Vagina (tissue), 2 donors: Measurements from ENCODE around the gene BPTF.

Experiments used
- POLR2A ChIP-seq, 2 donors: fragments of 450-650 bp; IDR thresholded peaks; one replicate each; pipeline ENCODE4 v1.6.1; 2017; ENCODE audit warnings: antibody characterized with exemption in 2 of 2, mild to moderate bottlenecking in 2 of 2, moderate library complexity in 2 of 2
- TF ChIP-seq, protein P1 (sequence below), 3 experiments: fragments of 450-650 bp in 2 of 3; fragments of 200-600 bp in 1 of 3; sonication (generic) in 1 of 3; IDR thresholded peaks; one replicate each; pipeline ENCODE4 v1.5.1; 2017 to 2019; ENCODE audit warnings: antibody characterized with exemption in 3 of 3, mild to moderate bottlenecking in 2 of 3, moderate library complexity in 2 of 3

DNA sequence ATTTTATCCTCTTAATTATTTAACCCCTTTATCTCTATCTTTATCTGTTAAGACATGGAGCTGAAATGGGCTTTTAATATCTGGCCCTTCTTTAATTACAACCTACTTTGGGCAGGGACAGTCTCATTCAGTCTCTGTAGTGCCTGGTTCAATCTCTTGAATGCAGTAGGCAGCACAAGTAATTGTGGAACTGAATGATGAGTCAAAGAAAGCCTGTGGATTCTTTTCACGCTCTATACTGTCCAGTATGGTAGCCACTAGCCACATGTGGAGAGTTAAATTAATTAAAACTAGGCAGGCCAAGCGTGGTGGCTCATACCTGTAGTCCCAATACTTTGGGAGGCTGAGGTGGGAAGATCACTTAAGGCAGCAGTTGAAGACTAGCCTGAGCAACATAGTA is 9.3 kb downstream of the BPTF start:
- no peak for TF ChIP-seq POLR2A (IDR thresholded peaks at IDR 0.05)
- TF ChIP-seq, protein P1, sequence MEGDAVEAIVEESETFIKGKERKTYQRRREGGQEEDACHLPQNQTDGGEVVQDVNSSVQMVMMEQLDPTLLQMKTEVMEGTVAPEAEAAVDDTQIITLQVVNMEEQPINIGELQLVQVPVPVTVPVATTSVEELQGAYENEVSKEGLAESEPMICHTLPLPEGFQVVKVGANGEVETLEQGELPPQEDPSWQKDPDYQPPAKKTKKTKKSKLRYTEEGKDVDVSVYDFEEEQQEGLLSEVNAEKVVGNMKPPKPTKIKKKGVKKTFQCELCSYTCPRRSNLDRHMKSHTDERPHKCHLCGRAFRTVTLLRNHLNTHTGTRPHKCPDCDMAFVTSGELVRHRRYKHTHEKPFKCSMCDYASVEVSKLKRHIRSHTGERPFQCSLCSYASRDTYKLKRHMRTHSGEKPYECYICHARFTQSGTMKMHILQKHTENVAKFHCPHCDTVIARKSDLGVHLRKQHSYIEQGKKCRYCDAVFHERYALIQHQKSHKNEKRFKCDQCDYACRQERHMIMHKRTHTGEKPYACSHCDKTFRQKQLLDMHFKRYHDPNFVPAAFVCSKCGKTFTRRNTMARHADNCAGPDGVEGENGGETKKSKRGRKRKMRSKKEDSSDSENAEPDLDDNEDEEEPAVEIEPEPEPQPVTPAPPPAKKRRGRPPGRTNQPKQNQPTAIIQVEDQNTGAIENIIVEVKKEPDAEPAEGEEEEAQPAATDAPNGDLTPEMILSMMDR (IDR thresholded peaks at IDR 0.05) = no peak
